HG03575 (cell line): ENCODE data around the gene PRKAG2.

Experiments used
- ATAC-seq: cut with Tn5 transposase; IDR thresholded peaks from one replicate; pipeline ENCODE4 v1.9.1; 2021; ENCODE audit not compliant: unreplicated experiment, insufficient number of reproducible peaks, low FRiP score; ENCODE audit errors: extremely low read depth

PRKAG2 gene

GRCh38 chr7:151768805-151769187 lies 108.1 kb downstream of the PRKAG2 start:
- no peak for ATAC-seq

- ATAC-seq, result no peak
Observed at GRCh38 chr7:151767557-151767956, 109.4 kb downstream of the PRKAG2 start.

- no peak for ATAC-seq
Observed at GRCh38 chr7:151764056-151764920, 112.6 kb downstream of the PRKAG2 start.

- no peak for ATAC-seq
Observed at GRCh38 chr7:151763420-151763984, 113.4 kb downstream of the PRKAG2 start.

GRCh38 chr7:151762583-151763245 lies 114.2 kb downstream of the PRKAG2 start:
- no peak for ATAC-seq

- ATAC-seq, result no peak
Observed at GRCh38 chr7:151761957-151762356, 115.0 kb downstream of the PRKAG2 start.

GRCh38 chr7:151761231-151761630 lies 115.7 kb downstream of the PRKAG2 start:
- ATAC-seq, result no peak

- ATAC-seq, result no peak
Observed at GRCh38 chr7:151759591-151760042, 117.3 kb downstream of the PRKAG2 start.

- ATAC-seq, result no peak
Observed at GRCh38 chr7:151758622-151759540, 118.0 kb downstream of the PRKAG2 start.

GRCh38 chr7:151757274-151757673 lies 119.6 kb downstream of the PRKAG2 start:
- no peak for ATAC-seq

- no peak for ATAC-seq
Observed at GRCh38 chr7:151756866-151757265, 120.0 kb downstream of the PRKAG2 start.

GRCh38 chr7:151756076-151756731 lies 120.7 kb downstream of the PRKAG2 start:
- ATAC-seq, result no peak

GRCh38 chr7:151755131-151755801 lies 121.6 kb downstream of the PRKAG2 start:
- ATAC-seq, result no peak

- no peak for ATAC-seq
Observed at GRCh38 chr7:151754688-151755130, 122.2 kb downstream of the PRKAG2 start.

GRCh38 chr7:151754142-151754590 lies 122.7 kb downstream of the PRKAG2 start:
- no peak for ATAC-seq

- no peak for ATAC-seq
Observed at GRCh38 chr7:151752816-151753595, 123.9 kb downstream of the PRKAG2 start.

GRCh38 chr7:151752037-151752436 lies 124.9 kb downstream of the PRKAG2 start:
- no peak for ATAC-seq
